Karpas-422 (cell line): Measurements from ENCODE around the gene ITGA7. TPM values are rescaled to one million over a fixed set of nuclear protein-coding genes. Genes with fewer than 3 reads are reported as not detected.

Source experiments
- DNase-seq: peaks from one replicate; pipeline ENCODE4 v3.0.0-alpha.2; 2015
- H2AFZ ChIP-seq: fragments of 200-600 bp; sonication (generic); 2 replicates; pipeline ENCODE4 v1.6.1; 2014; ENCODE audit warnings: antibody characterized with exemption, low read length, mixed read lengths
- H3K27ac ChIP-seq: fragments of 200-600 bp; sonication (generic); 2 replicates; pipeline ENCODE4 v1.5.1; 2014; ENCODE audit warnings: mild to moderate bottlenecking, low read length, moderate library complexity
- H3K27me3 ChIP-seq: fragments of 200-600 bp; sonication (generic); 2 replicates; pipeline ENCODE4 v1.6.1; 2014; ENCODE audit warnings: low read length, mixed read lengths
- H3K36me3 ChIP-seq: fragments of 200-600 bp; sonication (generic); 2 replicates; pipeline ENCODE4 v1.6.1; 2014; ENCODE audit warnings: low read length, mixed read lengths; ENCODE audit not compliant: insufficient read depth
- H3K4me1 ChIP-seq: fragments of 200-600 bp; sonication (generic); 2 replicates; pipeline ENCODE4 v1.6.1; 2014; ENCODE audit warnings: mild to moderate bottlenecking, low read length, mixed read lengths
- H3K4me2 ChIP-seq: fragments of 200-600 bp; sonication (generic); 2 replicates; pipeline ENCODE4 v1.6.1; 2014; ENCODE audit warnings: low read length, low read depth, mild to moderate bottlenecking; ENCODE audit not compliant: poor library complexity, severe bottlenecking
- H3K4me3 ChIP-seq: fragments of 200-600 bp; sonication (generic); 2 replicates; pipeline ENCODE4 v1.5.1; 2014; ENCODE audit warnings: mild to moderate bottlenecking, antibody characterized with exemption, low read length, mixed read lengths
- H3K79me2 ChIP-seq: fragments of 200-600 bp; sonication (generic); 2 replicates; pipeline ENCODE4 v1.6.1; 2014; ENCODE audit warnings: mild to moderate bottlenecking, low read length, mixed read lengths
- H3K9ac ChIP-seq: fragments of 200-600 bp; sonication (generic); 2 replicates; pipeline ENCODE4 v1.6.0; 2014; ENCODE audit warnings: low read length
- H3K9me2 ChIP-seq: fragments of 200-600 bp; sonication (generic), shearing (Covaris generic); replicated peaks from 2 replicates; pipeline ENCODE4 v1.6.0; 2014; ENCODE audit warnings: mild to moderate bottlenecking, low read length, moderate library complexity; ENCODE audit not compliant: insufficient read depth
- H3K9me3 ChIP-seq: fragments of 300-700, 200-600 bp; sonication (generic); 2 replicates; pipeline ENCODE4 v1.6.1; 2014; ENCODE audit warnings: low read length, mixed read lengths
- H4K20me1 ChIP-seq: fragments of 200-600 bp; sonication (generic); 2 replicates; pipeline ENCODE4 v1.6.1; 2014; ENCODE audit warnings: mild to moderate bottlenecking, antibody characterized with exemption, low read length, low read depth; ENCODE audit not compliant: insufficient read depth
- total RNA-seq: library from RNA; depleted of rRNA; stranded (reverse); fragments of >200 nt; shearing (Covaris generic); gene quantifications from 2 replicates; pipeline ENCODE4 v1.2.3, GENCODE V29; 2014; ENCODE audit warnings: low replicate concordance

ITGA7 gene
- total RNA-seq, 1 experiment from 2014 or later = 0.78 TPM

DNA sequence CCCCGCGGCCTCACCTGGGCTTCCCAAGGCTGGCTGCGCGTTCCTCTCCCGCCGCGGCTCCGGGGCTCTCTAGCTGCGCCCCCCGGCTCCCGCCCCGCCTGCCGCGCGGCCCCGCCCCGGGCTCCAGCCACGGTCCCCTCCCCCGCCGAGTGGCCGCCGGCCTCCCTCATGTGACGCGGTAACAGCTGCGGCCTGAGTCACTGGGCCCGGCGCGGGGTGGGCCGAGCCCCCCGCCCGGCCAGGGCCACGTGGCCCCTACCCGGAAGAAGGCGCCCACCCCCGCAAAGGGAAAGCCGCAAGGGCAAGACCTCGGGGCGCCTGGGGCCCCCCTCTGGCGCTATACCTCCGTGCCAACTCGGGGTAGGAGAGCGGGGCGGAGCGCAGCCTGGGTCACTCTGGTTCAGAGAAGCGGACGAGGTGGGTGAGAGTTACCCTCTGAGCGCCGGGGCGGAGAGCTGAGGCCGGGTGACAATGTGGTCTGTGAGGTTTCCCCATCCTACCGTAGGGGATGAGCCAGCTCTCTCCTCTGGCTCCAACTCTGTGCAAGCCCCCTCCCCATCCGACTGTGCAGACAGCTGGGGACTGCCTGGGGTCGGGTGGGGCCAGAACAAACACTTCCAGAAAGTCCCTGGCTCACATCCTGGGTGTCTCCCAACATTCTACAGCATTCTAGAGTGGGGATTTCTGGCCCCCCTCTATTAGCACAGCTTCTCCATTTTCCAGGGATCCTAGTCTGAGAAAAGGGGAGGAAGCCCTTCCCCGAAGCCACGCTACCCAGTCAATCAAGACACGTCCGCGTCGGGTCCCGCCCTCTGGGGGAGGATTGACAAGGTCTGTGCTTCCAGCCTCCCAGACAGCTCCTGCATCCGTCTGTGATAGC lies 21.5 kb upstream of the ITGA7 start, which contains the start of gene CD63:
Gene CD63 (minus strand): TSS at position 71 of the 880 bp plus-strand sequence. CDS start 668 bp downstream, outside the sequence.
- no peaks in the 10 kb centered on the region for H3K9me2 ChIP-seq
- H3K4me2 ChIP-seq = peak within 1 kb of the TSS; percentile 99
- H3K4me1 ChIP-seq = peaks cover 51% of the 10 kb centered on the region
- peak; percentile 87 for DNase-seq
- no peaks in the 10 kb centered on the region for H3K36me3 ChIP-seq
- H2AFZ ChIP-seq = peak within 1 kb of the TSS; percentile 95
- no peaks in the 10 kb centered on the region for H3K27me3 ChIP-seq
- no peaks in the 10 kb centered on the region for H3K9me3 ChIP-seq
- peak within 1 kb of the TSS; percentile 96 for H3K9ac ChIP-seq
- H3K27ac ChIP-seq = peak within 1 kb of the TSS; percentile 60
- no peaks in the 10 kb centered on the region for H4K20me1 ChIP-seq
- peaks cover 14% of the 10 kb centered on the region for H3K79me2 ChIP-seq
- peak within 1 kb of the TSS; percentile 95 for H3K4me3 ChIP-seq

DNA sequence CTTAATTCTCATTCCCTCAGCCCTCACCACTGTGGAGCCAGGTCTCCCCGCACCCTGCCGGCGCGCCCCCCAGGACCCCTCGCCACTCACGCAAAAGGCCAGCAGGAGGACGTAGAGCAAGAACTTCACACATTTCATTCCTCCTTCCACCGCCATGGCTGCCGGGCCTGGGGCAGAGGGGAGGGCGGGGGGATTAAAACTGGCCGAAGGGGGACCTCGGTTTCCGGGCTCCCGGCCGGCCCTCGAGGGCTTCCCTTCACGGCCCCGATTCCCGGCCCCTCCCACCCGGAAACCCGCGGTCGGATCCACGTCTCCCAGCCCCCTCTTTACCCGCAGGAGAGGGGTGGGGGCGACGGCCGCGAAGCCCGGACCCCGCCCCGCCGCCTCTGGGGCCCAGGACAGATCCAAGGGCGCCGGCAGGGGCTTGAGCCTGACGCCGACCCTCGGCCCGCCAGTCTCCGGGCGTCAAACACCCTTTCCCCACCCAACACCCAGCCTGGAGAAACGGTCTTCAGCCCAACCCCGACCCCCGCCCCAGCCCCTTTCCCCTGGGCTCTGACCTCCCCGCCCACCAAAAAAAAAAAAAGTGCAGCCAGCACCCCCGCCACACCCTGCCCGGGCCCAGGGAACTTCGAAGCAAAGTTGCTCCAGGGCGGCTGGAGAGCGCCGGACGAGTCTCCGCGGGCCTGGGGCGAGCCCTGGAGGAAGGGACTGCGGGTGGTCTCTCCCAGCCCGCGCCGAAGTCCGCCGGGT lies 20.7 kb upstream of the ITGA7 start:
- H3K36me3 ChIP-seq = no peaks in the 10 kb centered on the region
- peaks cover 14% of the 10 kb centered on the region for H3K79me2 ChIP-seq
- peak; percentile 62 for DNase-seq
- H3K9me3 ChIP-seq = no peaks in the 10 kb centered on the region
- H3K27me3 ChIP-seq = no peaks in the 10 kb centered on the region
- peak overlapping the region; percentile 99 for H3K4me2 ChIP-seq
- no peaks in the 10 kb centered on the region for H4K20me1 ChIP-seq
- peak overlapping the region; percentile 95 for H3K4me3 ChIP-seq
- peak overlapping the region; percentile 44 for H3K27ac ChIP-seq
- H3K4me1 ChIP-seq = peaks cover 51% of the 10 kb centered on the region
- H2AFZ ChIP-seq = peak overlapping the region; percentile 95
- no peaks in the 10 kb centered on the region for H3K9me2 ChIP-seq
- peak overlapping the region; percentile 96 for H3K9ac ChIP-seq

GRCh38 chr12:55727643-55728185 lies 20.0 kb upstream of the ITGA7 start:
- Histone ChIP-seq H4K20me1 (no peaks in the 10 kb centered on the region), H3K9me3 (no peaks in the 10 kb centered on the region), H3K27ac (peak overlapping the region; percentile 44), H2AFZ (peak overlapping the region; percentile 95; the same call in 1 of the 2 replicates), H3K9ac (peak overlapping the region; percentile 96), H3K4me3 (peak overlapping the region; percentile 95), H3K9me2 (no peaks in the 10 kb centered on the region), H3K4me2 (peak overlapping the region; percentile 99), H3K79me2 (peaks cover 14% of the 10 kb centered on the region), H3K4me1 (peaks cover 47% of the 10 kb centered on the region), H3K36me3 (no peaks in the 10 kb centered on the region), H3K27me3 (no peaks in the 10 kb centered on the region)
- DNase-seq = no peak

- no peak for DNase-seq
- Histone ChIP-seq H3K27ac (peak overlapping the region; percentile 44; the same call in 1 of the 2 replicates), H4K20me1 (no peaks in the 10 kb centered on the region), H3K4me3 (peak overlapping the region; percentile 95; the same call in 1 of the 2 replicates), H3K9ac (peak overlapping the region; percentile 96), H3K9me2 (no peaks in the 10 kb centered on the region), H3K27me3 (no peaks in the 10 kb centered on the region), H2AFZ (no peak overlapping the region), H3K4me2 (peak overlapping the region; percentile 99), H3K4me1 (peaks cover 39% of the 10 kb centered on the region), H3K9me3 (no peaks in the 10 kb centered on the region), H3K36me3 (no peaks in the 10 kb centered on the region), H3K79me2 (peaks cover 14% of the 10 kb centered on the region)
These were observed 19.3 kb upstream of the ITGA7 start for GRCh38 chr12:55726971-55727370.

DNA sequence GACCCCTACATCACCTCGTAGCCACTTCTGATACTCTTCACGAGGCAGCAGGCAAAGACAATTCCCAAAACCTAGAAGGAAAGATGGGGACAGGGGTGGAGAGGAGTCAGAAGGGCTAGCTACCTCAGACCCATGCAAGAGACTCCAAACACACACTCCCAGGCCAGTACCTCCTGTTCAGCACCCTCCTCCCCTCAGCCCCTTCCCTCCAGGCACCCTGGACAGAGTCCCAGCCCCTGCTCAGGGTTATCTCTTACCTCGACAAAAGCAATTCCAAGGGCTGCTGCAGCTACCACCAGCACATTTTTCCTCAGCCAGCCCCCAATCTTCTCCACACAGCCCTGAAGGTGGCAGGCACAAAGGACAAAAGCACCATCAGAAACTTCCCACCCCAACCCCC lies 17.9 kb upstream of the ITGA7 start:
- no peaks in the 10 kb centered on the region for H3K27me3 ChIP-seq

DNA sequence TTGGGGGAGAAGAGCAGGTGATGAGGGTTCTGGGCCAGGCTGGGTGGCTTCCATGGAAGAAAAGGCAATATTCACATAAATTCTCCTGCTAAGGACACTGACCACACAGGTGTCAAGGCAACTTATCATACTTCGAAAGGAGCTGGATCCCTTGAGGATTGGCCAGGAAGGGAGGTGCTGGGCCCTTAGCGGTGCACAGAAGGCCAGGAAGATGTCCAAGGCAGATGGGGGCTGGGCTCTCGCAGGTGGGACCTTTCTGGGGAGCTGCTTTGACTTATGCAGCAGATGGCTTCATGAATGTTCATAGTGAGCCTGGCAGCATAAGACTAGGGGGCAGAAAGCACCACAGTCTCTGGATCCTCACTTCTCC lies 17.2 kb upstream of the ITGA7 start:
- H3K79me2 ChIP-seq = peaks cover 14% of the 10 kb centered on the region
- H3K27me3 ChIP-seq = no peaks in the 10 kb centered on the region
- H3K4me2 ChIP-seq = no peak overlapping the region
- DNase-seq = no peak
- no peaks in the 10 kb centered on the region for H3K9me2 ChIP-seq
- peak overlapping the region; percentile 17; the same call in 1 of the 2 replicates for H3K9ac ChIP-seq
- no peak overlapping the region for H3K4me3 ChIP-seq
- no peaks in the 10 kb centered on the region for H3K36me3 ChIP-seq
- no peaks in the 10 kb centered on the region for H4K20me1 ChIP-seq
- 0 out of 2 replicates have a peak overlapping the region, but pooled peaks have one; percentile 10 for H3K27ac ChIP-seq
- H3K9me3 ChIP-seq = no peaks in the 10 kb centered on the region
- peaks cover 32% of the 10 kb centered on the region for H3K4me1 ChIP-seq
- no peak overlapping the region for H2AFZ ChIP-seq

More for the DNA sequence above, 17.9 kb upstream of the ITGA7 start:
- Histone ChIP-seq H3K9ac (no peak overlapping the region), H3K4me1 (peaks cover 38% of the 10 kb centered on the region), H3K9me3 (no peaks in the 10 kb centered on the region), H3K36me3 (no peaks in the 10 kb centered on the region), H3K9me2 (no peaks in the 10 kb centered on the region), H2AFZ (no peak overlapping the region), H3K4me3 (no peak overlapping the region), H3K27ac (no peak overlapping the region), H3K79me2 (peaks cover 14% of the 10 kb centered on the region), H3K4me2 (no peak overlapping the region), H4K20me1 (no peaks in the 10 kb centered on the region)
- DNase-seq = no peak

DNA sequence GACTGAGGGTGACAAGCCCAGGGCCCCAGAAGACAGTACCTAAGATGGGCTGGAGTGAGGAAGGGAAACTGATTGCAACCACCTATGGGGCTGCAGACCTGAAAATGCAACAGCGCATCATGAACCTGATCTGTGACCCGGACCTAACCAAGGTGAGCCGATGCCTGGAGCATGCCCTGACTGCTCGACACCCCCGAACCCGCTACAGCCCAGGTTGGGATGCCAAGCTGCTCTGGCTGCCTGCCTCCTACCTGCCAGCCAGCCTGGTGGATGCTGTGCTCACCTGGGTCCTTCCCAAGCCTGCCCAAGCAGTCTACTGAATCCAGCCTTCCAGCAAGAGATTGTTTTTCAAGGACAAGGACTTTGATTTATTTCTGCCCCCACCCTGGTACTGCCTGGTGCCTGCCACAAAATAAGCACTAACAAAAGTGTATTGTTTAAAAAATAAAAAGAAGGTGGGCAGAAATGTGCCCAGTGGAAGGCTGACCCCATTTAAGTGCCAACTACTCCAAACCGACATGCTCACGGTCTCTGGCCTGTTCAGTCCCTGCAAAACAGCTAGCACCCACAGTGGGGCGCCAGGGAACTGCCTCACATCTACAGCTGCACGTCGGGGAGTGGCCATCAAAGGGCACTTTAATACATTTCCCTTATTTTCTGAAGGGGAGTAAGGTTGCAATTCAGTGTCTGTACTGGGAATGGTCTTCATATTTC lies 16.7 kb upstream of the ITGA7 start:
- peak; percentile 91 for DNase-seq
- Histone ChIP-seq H2AFZ (no peak overlapping the region), H3K4me1 (peaks cover 27% of the 10 kb centered on the region), H3K9ac (no peak overlapping the region), H4K20me1 (no peaks in the 10 kb centered on the region), H3K36me3 (no peaks in the 10 kb centered on the region), H3K27ac (0 out of 2 replicates have a peak overlapping the region, but pooled peaks have one; percentile 10), H3K9me3 (no peaks in the 10 kb centered on the region), H3K4me3 (no peak overlapping the region), H3K27me3 (no peaks in the 10 kb centered on the region), H3K9me2 (no peaks in the 10 kb centered on the region), H3K4me2 (no peak overlapping the region), H3K79me2 (peaks cover 14% of the 10 kb centered on the region)
